Activated CD8-positive, alpha-beta memory T cell treated with anti-CD3 and anti-CD28 coated beads for 1 hour (primary cell): Measurements from ENCODE around the gene VPS18.

ENCODE experiments used
- DNase-seq, 2 donors: peaks; one replicate each; pipeline ENCODE4 v3.0.0-alpha.2; 2020; ENCODE audit warnings: low read depth in 1 of 2; ENCODE audit errors: extremely low read depth in 1 of 2

Gene VPS18

DNA sequence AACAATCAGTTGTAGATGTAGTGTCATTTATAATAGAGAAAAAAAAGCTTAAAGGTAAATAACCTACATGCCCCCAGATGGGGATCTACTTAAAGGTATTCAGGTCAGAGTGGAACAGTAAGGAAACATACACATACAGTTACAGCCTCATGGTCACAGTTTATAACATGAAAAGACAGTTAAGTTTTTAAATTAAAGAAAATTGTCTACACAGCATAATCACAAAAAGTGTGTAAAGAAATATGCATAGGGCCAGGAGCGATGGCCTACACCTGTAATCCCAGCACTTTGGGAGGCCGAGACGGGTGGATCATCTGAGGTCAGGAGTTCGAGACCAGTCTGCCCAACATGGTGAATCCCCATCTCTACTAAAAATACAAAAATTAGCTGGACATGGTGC is 27.1 kb upstream of the VPS18 start:
- DNase-seq: no peak

DNA sequence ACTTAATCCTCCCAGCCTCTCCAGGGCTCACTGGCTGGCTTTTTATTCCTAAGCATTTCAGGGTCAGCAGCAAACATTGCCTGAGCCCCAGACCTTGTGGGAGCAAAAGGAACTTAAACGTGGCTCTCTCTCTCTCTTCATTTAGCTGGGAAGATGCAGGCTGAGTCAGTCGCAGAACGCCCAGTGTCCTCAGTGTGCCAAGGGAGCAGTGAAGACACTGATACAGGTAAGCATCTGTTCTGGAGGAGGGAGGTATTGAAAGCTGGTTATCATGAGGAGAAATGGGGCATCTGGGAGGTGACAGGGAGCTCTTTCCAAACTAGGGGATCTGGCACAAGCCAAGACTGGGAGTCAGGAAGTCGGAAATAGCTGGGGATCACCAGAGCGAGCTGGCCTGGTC is 24.6 kb upstream of the VPS18 start:
- DNase-seq: no peak

DNA sequence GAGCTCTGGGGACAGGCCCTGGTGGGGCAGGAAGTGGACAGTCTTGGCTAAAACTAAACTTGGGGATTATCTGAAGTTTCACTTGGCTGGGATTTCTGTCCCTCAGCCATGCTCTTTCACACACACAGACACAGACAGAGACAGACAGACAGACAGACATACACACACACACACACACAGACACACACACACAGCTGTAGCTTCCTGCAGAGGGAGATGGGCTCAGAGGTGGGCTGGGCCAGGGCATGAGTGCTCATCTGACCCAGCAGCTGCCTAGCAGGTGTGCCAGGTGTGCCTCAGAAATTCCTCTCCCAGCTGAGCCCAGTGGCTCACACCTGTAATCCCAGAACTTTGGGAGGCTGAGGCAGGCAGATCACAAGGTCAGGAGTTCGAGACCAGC is 23.5 kb upstream of the VPS18 start:
- DNase-seq: no peak

DNA sequence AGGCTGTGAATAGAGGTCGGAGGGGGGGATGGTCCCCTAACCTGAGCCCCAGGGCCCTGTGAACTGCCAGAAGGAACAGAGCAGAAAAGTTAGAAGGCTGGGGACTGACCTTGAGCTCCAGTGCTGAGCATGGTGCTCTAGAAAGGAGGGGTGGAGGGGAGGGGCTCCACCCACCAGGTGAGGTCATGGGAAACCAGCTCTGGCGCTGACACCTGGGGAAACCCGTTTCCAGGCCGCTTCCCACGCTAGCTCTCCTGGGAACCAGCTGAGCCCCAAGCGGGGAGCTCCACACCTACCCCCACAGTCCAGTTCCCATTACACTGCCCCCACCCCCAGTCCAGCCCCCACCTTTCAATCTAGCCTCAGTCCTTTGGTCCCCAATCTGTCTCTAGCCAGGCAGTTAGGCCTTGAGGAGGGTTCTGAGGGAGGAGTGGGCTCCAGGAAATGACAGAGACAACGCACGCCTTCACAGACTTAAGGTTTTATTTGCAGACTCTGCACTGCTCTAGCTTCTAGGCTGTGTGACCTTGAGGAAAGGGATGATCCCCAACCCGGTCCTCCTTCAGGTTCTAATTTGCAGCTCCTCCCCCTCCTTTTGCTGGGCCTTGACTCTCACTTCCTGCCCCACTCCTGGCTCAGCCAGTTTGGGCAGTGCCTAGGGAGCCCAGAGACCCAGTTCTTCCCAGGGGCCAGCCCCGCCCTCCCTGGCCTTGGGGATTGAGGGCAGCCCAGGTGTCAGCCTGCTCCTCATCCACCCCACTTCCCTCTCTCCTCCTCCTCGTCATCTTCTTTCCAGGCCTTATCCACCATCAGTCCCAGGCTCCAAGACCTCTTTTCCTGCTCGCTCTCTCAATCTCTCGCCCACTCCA is 22.3 kb upstream of the VPS18 start:
- no peak for DNase-seq

DNA sequence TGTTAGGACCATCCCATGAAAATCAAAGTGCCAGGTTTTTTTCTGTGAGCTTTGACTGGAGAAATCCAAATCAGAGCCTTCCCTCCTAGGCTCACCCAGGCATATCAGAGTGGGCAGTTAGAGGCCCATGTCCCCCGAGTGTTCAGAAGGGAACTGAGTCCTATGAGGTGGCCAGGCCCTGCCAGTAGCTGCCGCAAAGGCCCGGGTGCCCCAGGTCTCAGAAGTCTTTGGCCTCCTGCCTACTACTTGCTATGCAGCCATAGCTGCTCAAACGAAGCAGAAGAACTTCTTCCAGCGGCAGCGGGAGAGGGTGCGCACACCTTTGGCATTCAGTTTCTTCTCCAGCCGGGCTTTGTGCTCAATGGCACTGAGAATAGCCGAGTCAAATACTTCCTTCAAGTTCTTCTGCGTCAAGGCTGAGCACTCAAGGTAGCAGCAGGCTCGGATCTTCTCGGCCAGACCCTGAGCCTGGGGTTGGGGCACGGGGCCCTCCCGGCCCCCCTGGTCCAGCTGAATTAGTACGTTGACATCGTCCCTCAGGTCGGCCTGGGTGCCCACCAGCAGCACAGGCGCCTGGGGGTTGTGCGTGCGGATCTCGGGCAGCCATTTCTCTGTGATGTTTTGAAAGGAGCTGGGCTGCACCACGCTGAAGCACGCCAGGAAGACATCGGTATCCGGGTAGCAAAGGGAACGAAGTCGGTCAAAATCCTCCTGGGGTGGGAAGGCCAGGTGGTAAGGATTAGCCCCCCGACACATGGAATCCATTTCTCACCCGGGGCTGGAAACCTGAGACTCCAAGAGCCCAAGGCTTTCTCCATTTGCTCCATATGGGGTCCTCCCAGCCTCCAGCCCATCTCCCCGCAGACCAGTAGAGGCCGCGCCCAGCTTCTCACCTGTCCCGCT is 21.2 kb upstream of the VPS18 start:
- DNase-seq: no peak

DNA sequence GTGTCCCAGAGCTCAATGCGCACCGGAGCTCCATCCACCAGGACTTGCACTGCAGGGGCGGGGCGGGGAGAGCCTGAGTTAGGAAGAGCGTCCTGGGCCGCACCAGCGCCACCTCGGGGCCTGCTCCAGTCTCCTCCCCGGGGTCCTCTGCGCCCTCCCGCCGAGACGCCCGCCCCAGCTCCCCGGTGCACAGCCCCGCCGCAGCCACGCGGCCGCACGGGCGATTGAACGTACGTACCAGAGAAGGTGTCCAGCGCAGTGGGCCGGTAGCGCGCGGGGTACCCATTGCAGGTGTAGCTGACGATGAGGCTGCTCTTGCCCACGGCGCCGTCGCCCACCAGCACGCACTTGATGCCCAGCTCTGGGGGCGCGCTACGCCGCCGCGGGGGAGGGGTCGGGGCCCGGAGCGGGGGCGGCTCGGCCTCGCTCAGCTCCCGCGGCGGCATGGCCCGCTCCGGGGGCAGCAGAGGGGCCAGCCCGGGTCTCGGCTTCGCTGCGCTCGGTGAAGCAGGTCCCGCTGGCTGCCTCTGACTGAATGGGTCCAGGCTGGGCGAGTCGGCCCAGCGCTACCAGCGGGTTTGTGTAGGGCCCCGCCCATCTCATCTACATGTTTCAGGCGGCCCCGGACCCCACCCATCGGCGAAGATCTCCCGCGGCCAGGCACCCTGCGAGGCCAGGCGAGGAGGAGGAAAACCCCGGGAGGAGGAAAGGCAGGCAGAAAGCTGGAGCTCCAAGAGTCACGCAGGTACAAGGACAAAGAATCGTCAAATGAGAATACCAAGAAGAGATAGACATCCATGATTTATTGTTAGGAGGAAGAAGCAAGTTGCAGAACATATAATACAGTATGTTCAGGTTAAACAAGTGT is 20.3 kb upstream of the VPS18 start, which contains the start of gene RHOV:
RHOV (minus strand) TSS at position 541 of the 868 bp plus-strand sequence; CDS start at position 446, 95 bp downstream.
- peak in 1 of 2 donors; percentile 31 for DNase-seq

DNA sequence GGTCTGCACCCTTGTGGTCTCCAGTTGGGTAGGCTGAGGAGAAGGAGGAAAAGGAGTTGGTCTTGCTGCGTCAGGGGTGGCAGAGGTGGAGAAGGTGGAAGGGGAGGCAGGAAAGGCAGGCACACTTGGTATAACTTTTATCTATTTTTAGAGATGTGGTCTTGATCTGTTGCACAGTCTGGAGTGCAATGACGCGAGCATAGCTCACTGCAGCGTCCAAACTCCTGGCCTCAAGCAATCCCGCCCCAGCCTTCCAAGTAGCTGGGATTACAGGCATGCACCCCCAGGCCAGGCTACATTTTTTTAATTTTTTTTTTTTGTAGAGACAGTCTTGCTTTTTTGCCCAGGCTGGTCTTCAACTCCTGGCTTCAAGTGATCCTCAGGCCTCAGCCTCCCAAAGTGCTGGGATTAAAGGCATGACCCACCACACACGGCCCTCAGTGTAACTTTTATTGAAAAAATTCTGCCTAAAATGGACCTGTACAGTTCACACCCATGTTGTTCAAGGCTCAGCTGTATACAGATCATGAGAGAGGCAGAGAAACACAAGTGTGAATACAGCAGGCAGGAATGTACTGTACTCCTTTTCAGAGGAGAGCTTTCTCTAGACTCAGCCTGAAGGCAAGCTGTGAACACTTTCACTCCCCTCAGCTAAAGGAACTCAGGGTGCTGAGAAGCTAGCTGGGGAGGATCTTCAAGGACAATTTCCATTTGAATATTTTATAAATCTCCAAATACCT is 18.1 kb upstream of the VPS18 start:
- no peak for DNase-seq

DNA sequence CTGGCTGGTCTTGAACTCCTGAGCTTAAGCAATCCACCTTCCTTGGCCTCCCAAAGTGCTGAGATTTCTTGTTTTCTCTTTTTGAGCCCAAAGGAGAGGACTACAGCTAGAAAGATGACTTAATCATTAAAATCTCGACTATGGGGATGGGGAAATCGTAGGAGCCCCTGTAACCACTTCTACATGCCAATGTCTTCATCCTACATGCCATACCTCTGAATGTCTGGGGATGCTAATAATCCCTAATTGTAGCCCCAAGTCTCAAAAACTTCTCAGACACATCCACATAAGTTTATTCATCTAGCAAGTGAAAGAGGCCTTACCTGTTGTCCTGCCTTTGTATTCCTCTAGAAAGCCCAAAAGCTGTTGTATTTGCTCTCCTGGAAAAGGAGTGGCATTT is 16.6 kb upstream of the VPS18 start:
- DNase-seq: no peak

DNA sequence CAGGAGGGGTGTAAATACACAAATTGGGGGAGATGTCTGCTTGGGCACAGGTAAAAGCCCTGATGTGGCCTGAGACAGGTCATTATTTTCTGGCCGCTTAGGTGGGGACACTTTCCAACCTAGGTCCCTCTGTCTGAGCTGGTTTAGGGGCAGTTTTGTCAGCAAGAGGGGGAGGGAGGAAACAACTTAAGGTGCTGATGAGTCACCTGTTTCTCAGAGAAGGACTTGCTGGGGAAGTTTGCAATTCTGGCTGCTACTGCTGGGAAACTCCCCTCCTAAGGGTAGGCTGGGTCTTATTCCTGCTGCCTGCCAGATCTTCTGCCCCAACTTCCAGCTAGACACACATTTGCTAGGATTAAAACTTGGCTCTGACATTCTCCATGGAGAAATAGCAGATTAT is 15.5 kb upstream of the VPS18 start:
- no peak for DNase-seq

DNA sequence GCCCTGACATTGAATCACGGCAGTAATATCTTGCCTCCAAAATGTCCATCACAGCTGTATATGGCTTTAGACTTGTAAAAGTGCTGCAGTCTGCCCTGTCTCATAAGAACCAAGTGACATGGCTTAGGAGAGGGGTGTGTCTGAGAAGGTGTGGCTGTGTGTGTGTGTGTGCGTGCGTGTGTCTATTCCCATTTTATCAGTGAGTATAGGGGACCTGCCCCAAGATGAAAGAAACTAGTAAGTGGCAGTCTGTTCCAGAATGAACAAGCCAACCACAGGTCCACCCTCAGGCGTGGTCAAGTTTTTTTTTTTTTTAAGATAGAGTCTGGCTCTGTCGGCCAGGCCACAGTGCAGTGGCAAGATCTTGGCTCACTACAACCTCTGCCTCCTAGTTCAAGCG is 14.6 kb upstream of the VPS18 start:
- DNase-seq: no peak

DNA sequence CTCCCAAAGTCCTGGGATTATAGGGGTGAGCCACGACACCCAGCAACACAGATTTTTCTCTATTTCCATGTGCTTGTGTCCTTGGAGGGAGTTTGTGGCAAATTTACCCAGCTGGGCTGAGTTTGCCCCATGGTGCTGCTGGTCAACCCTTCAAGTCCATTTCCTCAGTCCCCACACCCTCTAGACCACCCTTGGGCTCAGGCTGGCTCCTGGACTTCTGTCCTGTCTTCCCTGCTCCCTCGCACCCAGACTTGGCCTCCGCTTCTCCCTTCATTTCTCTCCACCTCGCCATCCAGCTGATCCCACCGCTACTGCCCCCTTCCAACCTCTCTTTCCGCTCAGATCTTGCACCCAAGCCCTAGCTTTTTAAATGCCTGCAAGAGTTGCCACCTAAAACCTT is 12.9 kb upstream of the VPS18 start:
- no peak for DNase-seq

DNA sequence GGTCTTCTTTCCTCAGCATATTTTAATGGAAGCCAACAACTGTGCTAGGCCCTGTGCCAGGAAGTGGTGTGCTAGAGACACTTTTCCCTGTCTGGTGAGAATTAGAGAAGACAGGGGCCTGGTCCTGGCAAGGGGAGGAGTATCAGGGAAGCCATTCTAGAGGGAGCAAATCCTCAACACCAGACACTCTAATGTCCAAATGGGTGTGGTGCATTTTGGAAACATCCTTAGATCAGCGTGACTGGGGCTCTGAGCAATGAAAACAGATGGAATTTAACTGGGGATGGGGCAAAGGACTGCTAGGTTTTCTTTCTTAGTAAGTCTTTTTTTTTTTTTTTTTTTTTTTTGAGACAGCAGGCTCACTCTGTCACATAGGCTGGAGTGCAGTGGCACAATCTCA is 7.7 kb upstream of the VPS18 start:
- DNase-seq: no peak

DNA sequence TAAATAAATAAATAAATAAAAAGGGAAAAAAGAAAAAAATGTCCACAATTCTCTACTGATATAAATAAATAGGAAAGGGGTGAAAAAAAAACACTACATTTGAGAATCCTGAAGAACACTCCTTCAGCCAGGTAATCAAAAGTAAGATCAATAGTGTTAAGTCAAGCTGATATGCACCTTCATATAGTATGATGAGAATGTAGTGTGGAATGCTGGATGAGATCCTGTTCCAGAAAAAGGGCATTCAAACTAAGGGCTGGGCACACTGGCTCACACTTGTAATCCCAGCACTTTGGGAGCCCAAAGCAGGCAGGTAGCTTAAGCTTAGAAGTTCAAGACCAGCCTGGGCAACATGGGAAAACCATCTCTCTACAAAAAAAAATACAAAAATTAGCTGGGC is 5.1 kb upstream of the VPS18 start:
- DNase-seq: no peak

DNA sequence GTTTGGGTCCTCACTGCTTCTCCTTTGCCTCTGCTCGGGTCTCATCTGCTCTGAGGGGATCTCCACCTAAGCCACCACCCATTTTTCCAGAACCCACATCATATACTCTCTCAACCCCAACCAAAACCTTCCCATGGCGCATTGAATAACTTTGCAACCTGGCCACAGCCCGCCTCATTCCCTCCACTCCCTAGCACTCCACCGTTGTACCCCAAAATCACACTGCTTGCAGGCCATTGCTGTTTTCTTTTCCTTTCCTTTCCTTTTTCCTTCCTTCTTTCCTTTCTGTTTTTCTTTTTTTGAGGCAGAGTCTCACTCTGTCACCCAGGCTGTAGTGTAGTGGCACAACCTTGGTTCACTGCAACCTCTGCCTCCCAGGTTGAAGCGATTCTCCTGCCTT is 3.1 kb upstream of the VPS18 start:
- DNase-seq: no peak

DNA sequence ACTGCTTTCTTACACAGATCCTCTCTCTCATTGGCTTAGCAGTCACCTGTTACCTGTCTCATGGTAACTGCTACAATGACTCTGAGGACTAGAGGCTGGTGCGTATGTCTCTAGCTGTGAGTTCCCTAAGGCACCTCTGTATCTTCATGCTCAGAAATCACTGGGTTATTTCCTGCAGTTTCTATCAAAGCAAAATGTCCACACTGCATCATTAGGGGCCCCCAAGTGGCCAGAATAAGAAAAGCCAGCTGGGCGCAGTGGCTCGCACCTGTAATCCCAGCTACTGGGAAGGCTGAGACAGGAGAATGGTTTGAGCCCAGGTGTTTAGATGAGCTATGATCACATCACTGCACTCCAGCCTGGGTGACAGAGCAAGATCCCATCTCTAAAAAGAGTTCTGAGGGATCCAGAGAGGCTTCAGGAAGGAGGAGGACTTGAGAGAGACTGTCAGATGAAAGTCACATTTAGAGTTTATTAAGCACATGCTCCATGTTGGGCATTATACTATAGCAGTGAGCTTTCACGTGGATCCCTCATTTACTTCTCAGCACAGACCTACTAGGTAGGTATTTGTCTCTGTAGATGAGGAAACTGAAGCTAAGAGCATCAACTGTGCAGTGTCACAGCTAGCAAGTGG is 2.3 kb upstream of the VPS18 start:
- DNase-seq: no peak

DNA sequence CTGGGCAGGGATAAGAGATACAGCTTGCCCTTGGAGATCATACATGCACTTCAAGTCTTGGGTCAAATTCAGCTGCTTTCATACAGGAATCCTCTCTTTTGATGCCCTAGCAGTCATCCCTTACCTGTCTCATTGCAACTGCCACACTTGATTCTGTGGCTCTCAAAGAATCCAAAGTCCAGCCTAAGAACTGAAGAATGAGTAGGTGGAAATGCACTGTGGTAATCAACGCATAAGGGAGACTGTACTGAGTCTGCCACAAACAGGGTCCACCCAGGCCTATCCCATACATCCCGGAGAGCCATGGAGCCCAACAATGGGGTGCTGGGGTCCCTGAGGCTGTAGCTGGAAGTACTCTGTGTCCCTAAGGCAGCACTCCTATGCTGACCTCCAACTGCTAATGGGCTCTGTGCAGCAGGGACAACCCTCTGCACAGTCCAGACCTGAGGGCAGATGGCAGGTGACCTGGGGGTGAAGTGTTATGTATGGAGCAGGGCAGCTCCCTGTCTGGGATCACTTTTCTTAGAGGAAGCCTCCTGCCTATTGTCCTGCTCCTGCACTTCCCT is 1.7 kb upstream of the VPS18 start:
- no peak for DNase-seq

DNA sequence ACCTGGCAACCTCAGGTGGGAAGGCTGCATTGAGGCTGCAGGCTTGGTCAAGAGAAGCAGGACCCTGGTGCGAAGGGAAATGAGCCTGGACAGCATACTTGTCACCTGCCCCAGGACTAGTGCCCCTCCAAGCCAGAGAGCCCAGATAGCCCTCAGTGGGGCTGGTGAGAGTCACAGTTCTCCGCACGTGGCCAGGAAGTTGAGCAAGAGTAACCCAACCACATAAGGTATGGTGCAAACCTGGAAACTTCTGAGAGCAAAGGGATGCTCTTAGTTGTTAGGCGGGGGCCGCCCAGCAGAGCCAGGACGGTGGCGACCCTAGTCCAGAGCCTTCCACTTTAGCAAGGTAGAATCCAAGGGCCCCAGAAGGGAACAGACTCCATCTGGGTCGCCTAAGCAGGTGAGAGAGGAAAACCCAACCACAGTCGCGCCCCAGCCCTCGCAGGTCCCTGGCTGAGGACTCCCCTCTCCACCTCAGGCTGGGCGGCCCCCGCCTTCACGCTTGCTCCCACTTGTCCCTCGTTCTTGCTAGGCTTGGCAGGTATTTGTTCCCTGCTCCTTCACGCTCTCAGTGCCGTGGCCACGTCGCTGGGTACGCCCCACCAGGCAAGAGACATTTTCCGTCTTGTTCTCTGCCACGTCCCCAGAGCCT is 1.1 kb upstream of the VPS18 start:
- no peak for DNase-seq

DNA sequence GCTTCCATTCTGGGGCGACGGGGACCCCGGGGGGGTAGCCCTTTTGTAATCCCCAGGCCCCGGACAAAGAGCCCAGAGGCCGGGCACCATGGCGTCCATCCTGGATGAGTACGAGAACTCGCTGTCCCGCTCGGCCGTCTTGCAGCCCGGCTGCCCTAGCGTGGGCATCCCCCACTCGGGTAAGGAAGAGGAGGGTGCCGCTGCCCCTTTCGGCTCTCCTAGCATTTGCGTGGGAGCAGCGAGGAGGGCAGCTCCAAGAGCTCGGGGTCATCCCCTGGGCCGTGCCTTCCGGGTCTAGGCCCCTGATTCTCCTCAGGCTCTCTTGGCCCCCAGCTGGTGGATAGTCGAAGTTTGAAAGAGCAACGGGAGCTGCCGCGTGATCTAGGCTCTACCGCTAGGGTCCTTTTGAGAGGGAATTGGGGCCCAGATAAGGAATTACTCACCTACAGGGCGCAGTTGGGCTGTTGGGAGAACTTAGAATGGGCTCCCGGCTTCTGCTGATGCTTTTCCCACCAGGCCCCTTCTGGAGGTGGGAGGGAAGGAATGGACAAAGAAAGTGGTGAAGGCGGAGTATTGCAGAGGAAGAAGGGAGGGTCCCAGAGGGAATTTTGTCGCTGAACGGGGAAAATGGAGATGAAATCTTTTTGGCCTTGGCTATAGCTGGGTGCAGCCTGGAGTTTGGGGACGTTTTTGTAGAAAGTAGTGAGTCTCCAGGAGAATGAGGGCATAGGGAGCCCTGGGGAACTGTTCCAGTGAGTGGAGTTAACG is 615 bp downstream of the VPS18 start:
- peak in 1 of 2 donors; percentile 36 for DNase-seq
